Activated CD4-positive, alpha-beta T cell treated with anti-CD3 and anti-CD28 coated beads for 36 hours (primary cell): ENCODE measurements around the gene BATF3. TPM values are rescaled to one million over a fixed set of nuclear protein-coding genes. Genes with fewer than 3 reads are reported as not detected.

Experiments
- ATAC-seq: fragments of 200-7000 bp; cut with Tn5 transposase; one replicate; pipeline ENCODE4 v1.10.0; 2021; ENCODE audit warnings: mild to moderate bottlenecking, moderate library complexity
- CTCF ChIA-PET: fragments of 350-600 bp; sonication (Branson Sonifier 250); formaldehyde crosslinking; loops from one replicate; lab custom pipeline; 2021; ENCODE audit warnings: antibody characterized with exemption; lab: Charles Lee
- POLR2A ChIA-PET: fragments of 350-600 bp; sonication (Branson Sonifier 250); formaldehyde crosslinking; loops from one replicate; lab custom pipeline; 2021; ENCODE audit warnings: antibody characterized with exemption, inconsistent platforms; lab: Charles Lee
- DNase-seq: peaks from one replicate; pipeline ENCODE4 v3.0.0-alpha.2; 2020
- H3K27ac Mint-ChIP-seq: one replicate; pipeline ENCODE4 v1.8.0; 2021; ENCODE audit warnings: mixed read lengths
- H3K27me3 Mint-ChIP-seq: one replicate; pipeline ENCODE4 v1.8.0; 2021; ENCODE audit warnings: mixed read lengths
- H3K36me3 Mint-ChIP-seq: one replicate; pipeline ENCODE4 v1.8.0; 2021; ENCODE audit warnings: low read depth, mixed read lengths
- H3K4me1 Mint-ChIP-seq: one replicate; pipeline ENCODE4 v1.8.0; 2021; ENCODE audit warnings: mixed read lengths
- H3K4me3 Mint-ChIP-seq: one replicate; pipeline ENCODE4 v1.8.0; 2021; ENCODE audit warnings: mild to moderate bottlenecking, moderate library complexity, mixed read lengths
- H3K9me3 Mint-ChIP-seq: one replicate; pipeline ENCODE4 v1.8.0; 2021; ENCODE audit warnings: low read depth, mixed read lengths
- intact Hi-C, 2 experiments: fragments of 100-400 bp; cut with DNase I in 1 of 2; cut with micrococcal nuclease in 1 of 2; formaldehyde crosslinking; loops; one replicate each; pipeline versions ENCODE4 v1.14.2 to v1.15.1; 2022 to 2024; cut with DNase I, micrococcal nuclease
- total RNA-seq, 2 experiments: library from RNA; stranded (reverse); gene quantifications; one replicate each; pipeline ENCODE4 v1.2.3, GENCODE V29; 2021

BATF3 gene
- total RNA-seq, 2 experiments from 2014 or later: 129 to 149 TPM

- Mint-ChIP-seq H3K27ac (no peak overlapping the region), H3K4me1 (peaks cover 31% of the 10 kb centered on the region), H3K36me3 (no peaks in the 10 kb centered on the region), H3K27me3 (peaks cover 23% of the 10 kb centered on the region), H3K4me3 (no peak overlapping the region), H3K9me3 (no peaks in the 10 kb centered on the region)
- ATAC-seq (no peak), DNase-seq (no peak)
- CTCF ChIA-PET: interaction anchor here (1.5 kb wide), 1 partner anchor 14 kb away, joined by 3 read pairs; no protein-coding TSS in a partner anchor
- POLR2A ChIA-PET: no interaction called here
- intact Hi-C loops: no loop called here
These were observed 24.8 kb downstream of the BATF3 start for GRCh38 chr1:212674872-212675271.

GRCh38 chr1:212671342-212672031 lies 28.2 kb downstream of the BATF3 start:
- Mint-ChIP-seq H3K36me3 (no peaks in the 10 kb centered on the region), H3K27ac (peak overlapping the region; percentile 18), H3K4me1 (peaks cover 20% of the 10 kb centered on the region), H3K4me3 (no peak overlapping the region), H3K27me3 (peaks cover 21% of the 10 kb centered on the region), H3K9me3 (no peaks in the 10 kb centered on the region)
- ATAC-seq (peak; percentile 68), DNase-seq (peak; percentile 38)
- ChIA-PET CTCF (interaction anchor here (0.6 to 2.2 kb wide), 4 partner anchors 87 to 1241 kb away, joined by 3 to 11 read pairs (median 4); no protein-coding TSS in a partner anchor), POLR2A (no interaction called here)
- intact Hi-C loops: no loop called here

- no peak for ATAC-seq
- Mint-ChIP-seq H3K27ac (no peak overlapping the region), H3K4me3 (no peak overlapping the region), H3K4me1 (peaks cover 20% of the 10 kb centered on the region), H3K9me3 (no peaks in the 10 kb centered on the region), H3K27me3 (peaks cover 21% of the 10 kb centered on the region), H3K36me3 (no peaks in the 10 kb centered on the region)
- ChIA-PET POLR2A (no interaction called here), CTCF (interaction anchor here (0.9 to 2.2 kb wide), 3 partner anchors 87 to 111 kb away, joined by 3 to 11 read pairs (median 4); no protein-coding TSS in a partner anchor)
- DNase-seq: no peak
- intact Hi-C loops: no loop called here
These were observed 28.8 kb downstream of the BATF3 start for GRCh38 chr1:212670882-212671281.

- Mint-ChIP-seq H3K27me3 (peaks cover 21% of the 10 kb centered on the region), H3K27ac (no peak overlapping the region), H3K36me3 (no peaks in the 10 kb centered on the region), H3K4me3 (no peak overlapping the region), H3K4me1 (peaks cover 23% of the 10 kb centered on the region), H3K9me3 (no peaks in the 10 kb centered on the region)
- ChIA-PET CTCF (no interaction called here), POLR2A (no interaction called here)
- intact Hi-C loops: no loop called here
- DNase-seq (no peak), ATAC-seq (no peak)
These were observed 29.3 kb downstream of the BATF3 start for GRCh38 chr1:212670301-212670700.

GRCh38 chr1:212669600-212669999 lies 30.0 kb downstream of the BATF3 start:
- DNase-seq (no peak), ATAC-seq (no peak)
- Mint-ChIP-seq H3K27me3 (peaks cover 19% of the 10 kb centered on the region), H3K36me3 (no peaks in the 10 kb centered on the region), H3K4me1 (peaks cover 23% of the 10 kb centered on the region), H3K27ac (no peak overlapping the region), H3K4me3 (no peak overlapping the region), H3K9me3 (no peaks in the 10 kb centered on the region)
- ChIA-PET CTCF (interaction anchor here (1.5 kb wide), 1 partner anchor 328 kb away, joined by 3 read pairs; no protein-coding TSS in a partner anchor), POLR2A (no interaction called here)
- intact Hi-C loops: loop anchor here (5.0 kb wide), 3 partner anchors 33 to 188 kb away; partner anchors contain the start of gene FLVCR1 (in 1 of the 2)

- Mint-ChIP-seq H3K27ac (no peak overlapping the region), H3K4me1 (peaks cover 23% of the 10 kb centered on the region), H3K36me3 (no peaks in the 10 kb centered on the region), H3K27me3 (peaks cover 18% of the 10 kb centered on the region), H3K4me3 (no peak overlapping the region), H3K9me3 (no peaks in the 10 kb centered on the region)
- DNase-seq (no peak), ATAC-seq (no peak)
- intact Hi-C loops: loop anchor here (5.0 kb wide), 3 partner anchors 33 to 188 kb away; partner anchors contain the start of gene FLVCR1 (in 1 of the 2)
- CTCF ChIA-PET: interaction anchor here (0.5 to 2.5 kb wide), 15 partner anchors 9 to 329 kb away, joined by 3 to 11 read pairs (median 5); partner anchors contain the start of genes NSL1 and TATDN3
- POLR2A ChIA-PET: no interaction called here
These were observed 30.5 kb downstream of the BATF3 start for GRCh38 chr1:212669102-212669501.

GRCh38 chr1:212668477-212668876 lies 31.2 kb downstream of the BATF3 start:
- POLR2A ChIA-PET: interaction anchor here (0.5 kb wide), 1 partner anchor 374 kb away, joined by 4 read pairs; no protein-coding TSS in a partner anchor
- CTCF ChIA-PET: interaction anchor here (0.7 to 3.8 kb wide), 22 partner anchors 9 to 329 kb away, joined by 3 to 27 read pairs (median 4); partner anchors contain the start of genes NSL1 and TATDN3
- DNase-seq (no peak), ATAC-seq (no peak)
- Mint-ChIP-seq H3K27ac (no peak overlapping the region), H3K36me3 (no peaks in the 10 kb centered on the region), H3K4me3 (no peak overlapping the region), H3K9me3 (no peaks in the 10 kb centered on the region), H3K27me3 (peaks cover 18% of the 10 kb centered on the region), H3K4me1 (peaks cover 23% of the 10 kb centered on the region)
- intact Hi-C loops: loop anchor here (5.0 kb wide), 3 partner anchors 34 to 189 kb away; partner anchors contain the start of gene FLVCR1 (in 1 of the 2)

- intact Hi-C loops: loop anchor here (5.0 kb wide), 3 partner anchors 35 to 190 kb away; partner anchors contain the start of gene FLVCR1 (in 1 of the 2)
- no peak overlapping the region for H3K4me3 Mint-ChIP-seq
- H3K9me3 Mint-ChIP-seq: no peaks in the 10 kb centered on the region
- CTCF ChIA-PET: interaction anchor here (0.6 to 3.8 kb wide), 28 partner anchors 8 to 329 kb away, joined by 3 to 42 read pairs (median 4); partner anchors contain the start of genes BATF3, NSL1 and TATDN3
- no peak for DNase-seq
- POLR2A ChIA-PET: no interaction called here
- peak overlapping the region; percentile 17 for H3K27ac Mint-ChIP-seq
- peaks cover 23% of the 10 kb centered on the region for H3K4me1 Mint-ChIP-seq
- ATAC-seq: peak; percentile 14
- peaks cover 18% of the 10 kb centered on the region for H3K27me3 Mint-ChIP-seq
- H3K36me3 Mint-ChIP-seq: no peaks in the 10 kb centered on the region
These were observed 32.2 kb downstream of the BATF3 start for GRCh38 chr1:212667223-212668139.

GRCh38 chr1:212666116-212666775 lies 33.4 kb downstream of the BATF3 start:
- H3K27ac Mint-ChIP-seq: no peak overlapping the region
- ChIA-PET POLR2A (interaction anchor here (0.9 to 1.3 kb wide), 2 partner anchors 33 to 58 kb away, joined by 3 to 6 read pairs; partner anchors contain the start of genes ATF3 and BATF3), CTCF (interaction anchor here (0.6 to 3.8 kb wide), 15 partner anchors 8 to 330 kb away, joined by 3 to 88 read pairs (median 11); partner anchors contain the start of genes NSL1 and TATDN3)
- no peaks in the 10 kb centered on the region for H3K36me3 Mint-ChIP-seq
- H3K4me1 Mint-ChIP-seq: peaks cover 18% of the 10 kb centered on the region
- DNase-seq (no peak), ATAC-seq (no peak)
- intact Hi-C loops: loop anchor here (5.0 kb wide), 3 partner anchors 36 to 191 kb away; partner anchors contain the start of gene FLVCR1 (in 1 of the 2)
- H3K27me3 Mint-ChIP-seq: peaks cover 8% of the 10 kb centered on the region
- H3K9me3 Mint-ChIP-seq: no peaks in the 10 kb centered on the region
- no peak overlapping the region for H3K4me3 Mint-ChIP-seq
